Pancreas (tissue), 10 donors: ENCODE measurements around the gene CCDC73. TPM values are rescaled to one million over a fixed set of nuclear protein-coding genes. Genes with fewer than 3 reads are reported as not detected.
"Not testable (repeated sequence)": the region's sequence is repeated elsewhere in the genome, so short reads cannot be mapped to it uniquely, and the experiment has no call there.

Source experiments
- ATAC-seq, 4 donors: fragments of 200-7000 bp; cut with Tn5 transposase; one replicate each; pipeline versions ENCODE4 v1.8.0 to v1.9.1; 2020; ENCODE audit warnings: mild to moderate bottlenecking in 4 of 4, moderate library complexity in 4 of 4
- DNase-seq, 6 donors: peaks; one replicate each; pipeline ENCODE4 v3.0.0-alpha.2; 2020
- FAIRE-seq: peaks from 2 replicates; lab custom pipeline; 2012; peaks lifted over from hg19 to GRCh38; lab: Jason Lieb, UNC
- H3K27ac ChIP-seq, 4 donors: fragments of 200-600 bp; sonication (generic); 1 replicate in 3 of 4; 2 replicates in 1 of 4; pipeline versions ENCODE4 v1.5.0 to v1.8.0; 2020
- H3K27me3 ChIP-seq, 4 donors: fragments of 200-600 bp; one replicate each; pipeline ENCODE4 v1.8.0; 2021
- H3K36me3 ChIP-seq, 3 donors: fragments of 200-600 bp; sonication (generic) in 1 of 3; one replicate each; pipeline versions ENCODE4 v1.5.0 to v1.8.0; 2020 to 2021
- H3K4me1 ChIP-seq, 3 donors: fragments of 200-600 bp; one replicate each; pipeline ENCODE4 v1.8.0; 2021
- H3K4me3 ChIP-seq, 4 donors: fragments of 200-600 bp; sonication (generic) in 2 of 4; one replicate each; pipeline versions ENCODE4 v1.5.0 to v1.8.0; 2020 to 2021
- H3K9me3 ChIP-seq, 4 donors: fragments of 200-600 bp; one replicate each; pipeline ENCODE4 v1.8.0; 2021
- CTCF ChIP-seq, 4 donors: fragments of 200-600 bp; sonication (generic) in 3 of 4; IDR thresholded peaks; one replicate each; pipeline versions ENCODE4 v1.5.0 to v1.8.0; 2021; ENCODE audit warnings: antibody characterized with exemption in 4 of 4
- WGBS, 2 donors: extraction: QIAGEN DNeasy Blood & Tissue Kit; methylation state at CpG; one replicate each; pipeline ENCODE4 v1.1.7; 2013; 5-methylcytosine and 5-hydroxymethylcytosine counted together
- intact Hi-C, 3 donors: fragments of 100-400 bp; cut with DNase I; formaldehyde crosslinking; loops; one replicate each; pipeline versions ENCODE4 v1.11.1 to v1.14.2; 2022
- polyA plus RNA-seq, 2 donors: library from polyadenylated mRNA; stranded (reverse); fragments of 200-250 nt; gene quantifications; one replicate each; pipeline ENCODE4 v1.2.3, GENCODE V29; 2013
- total RNA-seq, 6 donors: library from RNA; stranded (reverse); fragmentation: NEBNext Ultra II Directional in 4 of 6; extraction: Animal tissue kit (Norgen Biotek cat#: 25700) in 4 of 6; gene quantifications; one replicate each; pipeline versions ENCODE4 v1.2.1 to v1.2.4, GENCODE V29; 2021 to 2023
- donor health status: healthy with polysubstance abuse.
- donor health status: DM: no; HTN: no; CAD: no; lungs with moderate emphysema.
- donor health status: DM: no; HTN: no; CAD: no.
- donor health status: control.
- donor health status: control.
- donor health status: Bipolar disorder and iron deficiency.
- donor health status: DM: yes; HTN: yes; CAD: no.
- donor health status: DM: no; HTN: no; CAD: no.
- donor health status: DM: no; HTN: no; CAD: no.
- donor health status: DM: yes; HTN: yes; CAD: no.

The CCDC73 gene
- total and polyA plus RNA-seq, 8 donors: 0.06 TPM; not detected in 7

- H3K4me3 ChIP-seq: no peak overlapping the region
- peaks cover 0 to 35% (median 18%) of the 10 kb centered on the region in 3 donors for H3K36me3 ChIP-seq
- intact Hi-C loops: no loop called here
- no peak overlapping the region for H3K27ac ChIP-seq
- H3K4me1 ChIP-seq: no peaks in the 10 kb centered on the region
- no peaks in the 10 kb centered on the region for H3K9me3 ChIP-seq
- no peak for DNase-seq
- no peak for TF ChIP-seq CTCF (IDR thresholded peaks at IDR 0.05)
- no peak for FAIRE-seq
- H3K27me3 ChIP-seq: no peaks in the 10 kb centered on the region
- ATAC-seq: no peak
Measured at GRCh38 chr11:32606220-32606619, 188.2 kb downstream of the CCDC73 start.

GRCh38 chr11:32602657-32603415 is 191.6 kb downstream of the CCDC73 start:
- TF ChIP-seq CTCF (IDR thresholded peaks at IDR 0.05): no peak
- FAIRE-seq (no peak), ATAC-seq (no peak), DNase-seq (no peak)
- H3K9me3 ChIP-seq: no peaks in the 10 kb centered on the region
- no peaks in the 10 kb centered on the region for H3K4me1 ChIP-seq
- intact Hi-C loops: no loop called here
- no peaks in the 10 kb centered on the region for H3K27me3 ChIP-seq
- peaks cover 0 to 44% (median 18%) of the 10 kb centered on the region in 3 donors for H3K36me3 ChIP-seq
- WGBS, 2 donors: 66 to 68% methylated on average over 4 of the region's 4 CpGs
- no peak overlapping the region for H3K4me3 ChIP-seq
- H3K27ac ChIP-seq: no peak overlapping the region

- H3K27ac ChIP-seq: no peak overlapping the region
- no peaks in the 10 kb centered on the region for H3K9me3 ChIP-seq
- WGBS, 2 donors: 82 to 87% methylated on average over 1 of the region's 1 CpG
- DNase-seq (no peak), FAIRE-seq (no peak), ATAC-seq (no peak)
- no peaks in the 10 kb centered on the region for H3K27me3 ChIP-seq
- H3K4me3 ChIP-seq: no peak overlapping the region
- H3K36me3 ChIP-seq: peaks cover 0 to 67% (median 38%) of the 10 kb centered on the region in 3 donors
- no peak for TF ChIP-seq CTCF (IDR thresholded peaks at IDR 0.05)
- intact Hi-C loops: no loop called here
- no peaks in the 10 kb centered on the region for H3K4me1 ChIP-seq
Measured at GRCh38 chr11:32597921-32598320, 196.5 kb downstream of the CCDC73 start.

- H3K4me3 ChIP-seq, ATAC-seq, H3K9me3 ChIP-seq, H3K27ac ChIP-seq, H3K4me1 ChIP-seq, DNase-seq, H3K27me3 ChIP-seq, FAIRE-seq, intact Hi-C loops: not testable (repeated sequence)
- WGBS, 2 donors: 94 to 97% methylated on average over 14 of the region's 14 CpGs
- H3K36me3 ChIP-seq: peaks cover 3 to 67% (median 41%) of the 10 kb centered on the region in 3 donors
Measured at GRCh38 chr11:32596114-32596513, 198.3 kb downstream of the CCDC73 start.

GRCh38 chr11:32594272-32594671 is 200.2 kb downstream of the CCDC73 start:
- Histone ChIP-seq H3K4me1 (no peaks in the 10 kb centered on the region), H3K4me3 (no peak overlapping the region), H3K27me3 (no peaks in the 10 kb centered on the region), H3K9me3 (no peaks in the 10 kb centered on the region), H3K36me3 (peaks cover 12 to 75% (median 55%) of the 10 kb centered on the region in 3 donors), H3K27ac (no peak overlapping the region)
- intact Hi-C loops: no loop called here
- DNase-seq (no peak), FAIRE-seq (no peak), ATAC-seq (no peak)
- no peak for TF ChIP-seq CTCF (IDR thresholded peaks at IDR 0.05)
